ENCODE results near the gene SMIM35. TPM values are rescaled to one million over a fixed set of nuclear protein-coding genes. Genes with fewer than 3 reads are reported as not detected.

Gene SMIM35
- polyA plus RNA-seq, 2 donors = 0.01 to 0.02 TPM

- Histone ChIP-seq H3K27me3 (ENCODE audit: control insufficient read depth in 1 of 2, insufficient read depth in 2 of 2, low read length in 2 of 2) (no peaks in the 10 kb centered on the region), H3K36me3 (ENCODE audit: control insufficient read depth in 2 of 2, insufficient read depth in 2 of 2, low read length in 1 of 2) (peaks cover 0 to 31% of the 10 kb centered on the region in 2 donors), H3K27ac (ENCODE audit: low read depth in 2 of 2, low read length in 1 of 2) (no peak overlapping the region), H3K4me1 (ENCODE audit: control insufficient read depth in 2 of 2, insufficient read depth in 2 of 2, low read length in 1 of 2) (no peaks in the 10 kb centered on the region), H3K9me3 (ENCODE audit: control insufficient read depth in 2 of 2, insufficient read depth in 1 of 2, low read depth in 1 of 2, low read length in 1 of 2) (no peaks in the 10 kb centered on the region), H3K4me3 (ENCODE audit: low read depth in 1 of 2, low read length in 2 of 2) (no peak overlapping the region)
- WGBS, 2 donors = 69 to 75% methylated on average over 10 to 11 of the region's 11 CpGs
Measured at GRCh38 chr11:118098996-118099837, 12.5 kb upstream of the SMIM35 start.

DNA sequence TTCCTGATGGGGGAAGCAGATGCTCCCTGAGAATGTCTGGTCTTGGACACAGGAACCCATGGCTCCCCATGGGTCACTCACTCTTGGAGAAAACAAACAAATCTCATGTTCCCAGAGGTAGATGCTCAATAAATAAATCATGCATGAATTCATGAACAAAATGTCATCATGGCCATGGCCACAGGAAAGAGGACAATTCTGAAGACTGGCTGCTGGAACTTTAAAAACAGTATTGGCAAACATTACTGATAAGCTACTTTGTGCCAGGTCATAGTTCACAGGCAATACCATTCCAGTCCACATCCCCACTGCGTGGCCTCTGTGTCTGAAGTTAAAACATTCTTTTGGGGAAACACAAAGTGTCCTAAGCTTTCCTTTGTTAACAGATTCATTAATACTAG lies 9.2 kb upstream of the SMIM35 start:
- peaks cover 0 to 20% of the 10 kb centered on the region in 2 donors for H3K36me3 ChIP-seq (ENCODE audit: control insufficient read depth in 2 of 2, insufficient read depth in 2 of 2, low read length in 1 of 2)
- H3K9me3 ChIP-seq (ENCODE audit: control insufficient read depth in 2 of 2, insufficient read depth in 1 of 2, low read depth in 1 of 2, low read length in 1 of 2) = no peaks in the 10 kb centered on the region
- WGBS, 2 donors = 0 to 25% methylated on average over 1 of the region's 1 CpG
- H3K27ac ChIP-seq (ENCODE audit: low read depth in 2 of 2, low read length in 1 of 2) = no peak overlapping the region
- H3K4me1 ChIP-seq (ENCODE audit: control insufficient read depth in 2 of 2, insufficient read depth in 2 of 2, low read length in 1 of 2) = peaks cover 0 to 5% of the 10 kb centered on the region in 2 donors
- H3K4me3 ChIP-seq (ENCODE audit: low read depth in 1 of 2, low read length in 2 of 2) = no peak overlapping the region
- H3K27me3 ChIP-seq (ENCODE audit: control insufficient read depth in 1 of 2, insufficient read depth in 2 of 2, low read length in 2 of 2) = no peaks in the 10 kb centered on the region

GRCh38 chr11:118095493-118095892 lies 8.7 kb upstream of the SMIM35 start:
- no peak overlapping the region for H3K27ac ChIP-seq (ENCODE audit: low read depth in 2 of 2, low read length in 1 of 2)
- H3K36me3 ChIP-seq (ENCODE audit: control insufficient read depth in 2 of 2, insufficient read depth in 2 of 2, low read length in 1 of 2) = peaks cover 0 to 20% of the 10 kb centered on the region in 2 donors
- no peaks in the 10 kb centered on the region for H3K9me3 ChIP-seq (ENCODE audit: control insufficient read depth in 2 of 2, insufficient read depth in 1 of 2, low read depth in 1 of 2, low read length in 1 of 2)
- H3K4me1 ChIP-seq (ENCODE audit: control insufficient read depth in 2 of 2, insufficient read depth in 2 of 2, low read length in 1 of 2) = peaks cover 0 to 5% of the 10 kb centered on the region in 2 donors
- H3K4me3 ChIP-seq (ENCODE audit: low read depth in 1 of 2, low read length in 2 of 2) = no peak overlapping the region
- WGBS, 2 donors = 73 to 75% methylated on average over 4 of the region's 4 CpGs
- H3K27me3 ChIP-seq (ENCODE audit: control insufficient read depth in 1 of 2, insufficient read depth in 2 of 2, low read length in 2 of 2) = no peaks in the 10 kb centered on the region

DNA sequence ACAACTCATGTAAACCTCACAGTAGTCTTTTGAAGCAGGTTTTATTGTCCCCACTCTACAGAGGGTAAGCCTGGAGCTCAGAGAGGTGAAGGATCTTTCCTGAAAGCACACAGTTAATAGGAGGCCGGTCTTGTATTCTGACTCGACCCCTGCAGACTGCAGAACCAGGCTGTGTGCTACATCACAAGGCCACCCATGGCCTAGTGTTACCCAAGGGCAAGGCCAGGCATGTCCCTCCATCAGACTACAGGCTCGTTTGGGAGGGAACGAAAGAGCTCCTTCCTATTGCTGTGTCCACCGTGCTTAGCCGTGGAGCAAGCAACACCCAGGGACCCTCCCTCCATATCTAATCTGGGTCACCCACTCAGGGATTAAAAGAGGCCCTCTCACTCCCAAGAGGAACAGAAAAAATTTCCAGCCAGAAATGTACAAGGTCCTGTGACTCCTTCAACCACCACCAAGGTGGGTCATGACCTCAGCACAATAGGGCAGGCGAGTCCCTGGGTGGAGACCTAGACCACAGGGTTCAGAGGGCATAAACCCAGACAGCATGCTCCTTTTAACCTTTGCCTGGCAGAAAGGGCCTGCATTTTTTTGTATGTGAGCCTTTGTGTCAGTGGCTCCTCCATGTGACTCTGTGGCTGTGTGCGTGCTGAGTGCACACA lies 6.3 kb upstream of the SMIM35 start:
- WGBS, 2 donors = 61 to 64% methylated on average over 8 of the region's 8 CpGs
- Histone ChIP-seq H3K27ac (ENCODE audit: low read depth in 2 of 2, low read length in 1 of 2) (no peak overlapping the region), H3K9me3 (ENCODE audit: control insufficient read depth in 2 of 2, insufficient read depth in 1 of 2, low read depth in 1 of 2, low read length in 1 of 2) (no peaks in the 10 kb centered on the region), H3K36me3 (ENCODE audit: control insufficient read depth in 2 of 2, insufficient read depth in 2 of 2, low read length in 1 of 2) (peaks cover 0 to 11% of the 10 kb centered on the region in 2 donors), H3K4me3 (ENCODE audit: low read depth in 1 of 2, low read length in 2 of 2) (no peak overlapping the region), H3K4me1 (ENCODE audit: control insufficient read depth in 2 of 2, insufficient read depth in 2 of 2, low read length in 1 of 2) (peaks cover 0 to 11% of the 10 kb centered on the region in 2 donors), H3K27me3 (ENCODE audit: control insufficient read depth in 1 of 2, insufficient read depth in 2 of 2, low read length in 2 of 2) (no peaks in the 10 kb centered on the region)

DNA sequence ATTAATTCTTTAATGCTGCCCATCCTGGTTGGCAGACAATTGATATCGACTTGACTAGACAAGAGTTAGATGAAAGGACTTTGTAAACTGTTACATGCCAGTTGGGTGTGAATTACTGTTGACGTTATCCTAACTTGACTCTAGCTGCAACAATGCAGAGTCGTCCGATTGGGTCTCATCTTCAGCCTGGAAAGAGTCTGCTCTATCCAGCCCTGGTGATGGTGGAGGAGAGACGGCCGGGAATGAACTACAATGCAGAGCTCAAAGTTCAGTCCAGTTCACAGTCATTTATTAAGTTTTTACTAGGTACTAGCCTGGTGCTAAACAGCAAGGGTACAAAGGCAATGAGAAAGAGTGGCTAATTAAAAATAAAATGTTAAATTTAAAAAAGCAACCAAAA lies 4.9 kb upstream of the SMIM35 start:
- Histone ChIP-seq H3K4me3 (ENCODE audit: low read depth in 1 of 2, low read length in 2 of 2) (no peak overlapping the region), H3K27me3 (ENCODE audit: control insufficient read depth in 1 of 2, insufficient read depth in 2 of 2, low read length in 2 of 2) (no peaks in the 10 kb centered on the region), H3K4me1 (ENCODE audit: control insufficient read depth in 2 of 2, insufficient read depth in 2 of 2, low read length in 1 of 2) (peaks cover 3 to 11% of the 10 kb centered on the region in 2 donors), H3K27ac (ENCODE audit: low read depth in 2 of 2, low read length in 1 of 2) (no peak overlapping the region), H3K9me3 (ENCODE audit: control insufficient read depth in 2 of 2, insufficient read depth in 1 of 2, low read depth in 1 of 2, low read length in 1 of 2) (peaks cover 0 to 5% of the 10 kb centered on the region in 2 donors), H3K36me3 (ENCODE audit: control insufficient read depth in 2 of 2, insufficient read depth in 2 of 2, low read length in 1 of 2) (peaks cover 0 to 9% of the 10 kb centered on the region in 2 donors)
- 44 to 51% methylated on average over 6 of the region's 6 CpGs for WGBS, 2 donors

- 61 to 67% methylated on average over 7 of the region's 7 CpGs for WGBS, 2 donors
- peaks cover 3 to 11% of the 10 kb centered on the region in 2 donors for H3K4me1 ChIP-seq (ENCODE audit: control insufficient read depth in 2 of 2, insufficient read depth in 2 of 2, low read length in 1 of 2)
Measured at GRCh38 chr11:118090545-118091162, 3.9 kb upstream of the SMIM35 start.

DNA sequence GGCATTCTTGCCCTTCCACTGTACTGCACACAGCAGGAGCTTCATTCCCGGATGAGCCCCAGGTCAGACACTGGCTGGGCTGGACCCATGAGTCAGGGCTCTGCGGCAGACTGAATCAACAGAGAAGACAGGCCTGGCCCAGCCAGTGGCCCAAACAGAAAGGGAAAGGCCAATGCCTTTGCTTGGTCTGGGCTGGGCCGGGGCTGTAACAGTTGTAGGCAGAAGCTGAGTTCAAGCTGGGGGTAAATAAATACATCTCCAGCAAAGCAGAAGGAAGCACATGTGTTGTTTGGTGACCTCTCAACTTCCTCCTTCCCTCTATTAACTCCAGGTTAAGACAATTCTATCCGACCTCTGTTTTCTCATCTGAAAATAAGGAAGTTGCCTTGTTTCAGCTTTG lies 1.8 kb upstream of the SMIM35 start:
- H3K27ac ChIP-seq (ENCODE audit: low read depth in 2 of 2, low read length in 1 of 2) = no peak overlapping the region
- peaks cover 0 to 8% of the 10 kb centered on the region in 2 donors for H3K36me3 ChIP-seq (ENCODE audit: control insufficient read depth in 2 of 2, insufficient read depth in 2 of 2, low read length in 1 of 2)
- no peak overlapping the region for H3K4me3 ChIP-seq (ENCODE audit: low read depth in 1 of 2, low read length in 2 of 2)
- H3K27me3 ChIP-seq (ENCODE audit: control insufficient read depth in 1 of 2, insufficient read depth in 2 of 2, low read length in 2 of 2) = no peaks in the 10 kb centered on the region
- peaks cover 3 to 13% of the 10 kb centered on the region in 2 donors for H3K4me1 ChIP-seq (ENCODE audit: control insufficient read depth in 2 of 2, insufficient read depth in 2 of 2, low read length in 1 of 2)
- 54 to 58% methylated on average over 4 of the region's 4 CpGs for WGBS, 2 donors
- H3K9me3 ChIP-seq (ENCODE audit: control insufficient read depth in 2 of 2, insufficient read depth in 1 of 2, low read depth in 1 of 2, low read length in 1 of 2) = peaks cover 0 to 7% of the 10 kb centered on the region in 2 donors

More at GRCh38 chr11:118090545-118091162, 3.9 kb upstream of the SMIM35 start:
- Histone ChIP-seq H3K9me3 (ENCODE audit: control insufficient read depth in 2 of 2, insufficient read depth in 1 of 2, low read depth in 1 of 2, low read length in 1 of 2) (peaks cover 0 to 7% of the 10 kb centered on the region in 2 donors), H3K27ac (ENCODE audit: low read depth in 2 of 2, low read length in 1 of 2) (no peak overlapping the region), H3K36me3 (ENCODE audit: control insufficient read depth in 2 of 2, insufficient read depth in 2 of 2, low read length in 1 of 2) (peaks cover 0 to 14% of the 10 kb centered on the region in 2 donors), H3K4me3 (ENCODE audit: low read depth in 1 of 2, low read length in 2 of 2) (no peak overlapping the region), H3K27me3 (ENCODE audit: control insufficient read depth in 1 of 2, insufficient read depth in 2 of 2, low read length in 2 of 2) (no peaks in the 10 kb centered on the region)

DNA sequence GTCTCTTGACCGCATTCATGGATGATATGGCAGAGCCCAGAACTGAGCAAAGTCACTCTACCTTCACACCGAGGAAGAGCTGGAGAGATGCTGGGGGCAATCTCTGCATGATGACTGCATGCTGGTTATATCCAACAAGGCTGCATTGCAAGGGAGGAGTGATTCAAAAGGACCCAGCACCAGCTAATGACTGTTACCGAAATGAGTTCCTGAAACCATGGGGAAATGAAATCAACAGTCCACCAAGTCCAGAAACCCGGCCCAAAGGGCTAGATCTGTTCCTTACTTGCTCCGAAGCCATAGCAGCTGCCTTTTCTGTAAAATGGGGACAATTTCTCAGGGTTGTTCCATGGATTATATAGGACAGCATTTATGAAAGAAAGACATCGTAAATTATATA lies 1.2 kb upstream of the SMIM35 start:
- peaks cover 0 to 11% of the 10 kb centered on the region in 2 donors for H3K36me3 ChIP-seq (ENCODE audit: control insufficient read depth in 2 of 2, insufficient read depth in 2 of 2, low read length in 1 of 2)

DNA sequence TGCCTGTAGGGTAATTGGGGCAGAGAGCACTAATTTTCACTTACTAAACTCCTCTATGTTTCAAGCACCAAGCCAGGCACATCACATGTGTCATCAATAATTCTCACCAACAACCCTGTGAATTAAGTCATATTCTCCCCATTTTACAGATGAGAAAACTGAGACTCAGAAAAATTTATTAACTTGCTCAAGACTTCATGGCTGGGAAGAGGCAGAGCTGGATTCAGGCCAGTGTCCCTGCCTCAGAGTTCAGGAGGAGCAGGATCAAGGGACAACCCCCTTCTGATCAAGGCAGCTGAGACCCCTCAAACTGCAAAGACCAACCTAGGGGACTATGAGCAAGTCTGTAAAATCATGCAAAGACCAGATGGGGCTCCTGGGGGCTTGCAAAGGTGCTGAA lies 2.1 kb downstream of the SMIM35 start:
- Histone ChIP-seq H3K4me3 (ENCODE audit: low read depth in 1 of 2, low read length in 2 of 2) (no peak overlapping the region), H3K4me1 (ENCODE audit: control insufficient read depth in 2 of 2, insufficient read depth in 2 of 2, low read length in 1 of 2) (peaks cover 3 to 11% of the 10 kb centered on the region in 2 donors), H3K9me3 (ENCODE audit: control insufficient read depth in 2 of 2, insufficient read depth in 1 of 2, low read depth in 1 of 2, low read length in 1 of 2) (peaks cover 0 to 11% of the 10 kb centered on the region in 2 donors), H3K27me3 (ENCODE audit: control insufficient read depth in 1 of 2, insufficient read depth in 2 of 2, low read length in 2 of 2) (no peaks in the 10 kb centered on the region), H3K27ac (ENCODE audit: low read depth in 2 of 2, low read length in 1 of 2) (no peak overlapping the region), H3K36me3 (ENCODE audit: control insufficient read depth in 2 of 2, insufficient read depth in 2 of 2, low read length in 1 of 2) (peaks cover 0 to 16% of the 10 kb centered on the region in 2 donors)

More for the DNA sequence above, 1.2 kb upstream of the SMIM35 start:
- no peak overlapping the region for H3K27ac ChIP-seq (ENCODE audit: low read depth in 2 of 2, low read length in 1 of 2)
- no peak overlapping the region for H3K4me3 ChIP-seq (ENCODE audit: low read depth in 1 of 2, low read length in 2 of 2)
- H3K4me1 ChIP-seq (ENCODE audit: control insufficient read depth in 2 of 2, insufficient read depth in 2 of 2, low read length in 1 of 2) = peaks cover 3 to 11% of the 10 kb centered on the region in 2 donors
- WGBS, 2 donors = 89 to 92% methylated on average over 6 of the region's 6 CpGs
- H3K27me3 ChIP-seq (ENCODE audit: control insufficient read depth in 1 of 2, insufficient read depth in 2 of 2, low read length in 2 of 2) = no peaks in the 10 kb centered on the region
- peaks cover 0 to 7% of the 10 kb centered on the region in 2 donors for H3K9me3 ChIP-seq (ENCODE audit: control insufficient read depth in 2 of 2, insufficient read depth in 1 of 2, low read depth in 1 of 2, low read length in 1 of 2)

Data from esophagus (tissue), 2 donors.